Measurements from ENCODE around the gene MSANTD4. TPM values are rescaled to one million over a fixed set of nuclear protein-coding genes. Genes with fewer than 3 reads are reported as not detected.
"Not testable (repeated sequence)": the region's sequence is repeated elsewhere in the genome, so short reads cannot be mapped to it uniquely, and the experiment has no call there.

MSANTD4 gene
- total RNA-seq, 1 experiment from 2014 or later: 18.0 TPM

- POLR2A ChIA-PET (ENCODE audit: unreplicated experiment): no interaction called here
- BruUV-seq (replicated peaks): no TSS peak
These were observed 39.3 kb upstream of the MSANTD4 start for GRCh38 chr11:106061249-106061784.

GRCh38 chr11:106059617-106060016 lies 37.6 kb upstream of the MSANTD4 start:
- BruUV-seq (replicated peaks): no TSS peak
- no peaks in the 10 kb centered on the region for H3K4me1 ChIP-seq (ENCODE audit: insufficient read depth, low read length)
- no peak overlapping the region for H3K4me2 ChIP-seq (ENCODE audit: low read length)
- no peaks in the 10 kb centered on the region for H3K9me2 ChIP-seq (replicated peaks; ENCODE audit: low read length)
- ChIA-PET POLR2A (ENCODE audit: unreplicated experiment) (no interaction called here), CTCF (no interaction called here)
- H3K79me2 ChIP-seq (ENCODE audit: low read length): no peaks in the 10 kb centered on the region
- no peaks in the 10 kb centered on the region for H3K9me3 ChIP-seq (ENCODE audit: low read length)
- H3K36me3 ChIP-seq (ENCODE audit: low read depth, low read length): no peaks in the 10 kb centered on the region
- no peak overlapping the region for H2AFZ ChIP-seq (ENCODE audit: low read length)
- H4K20me1 ChIP-seq (ENCODE audit: low read length): no peaks in the 10 kb centered on the region
- H3K4me3 ChIP-seq (ENCODE audit: low read length): no peak overlapping the region
- intact Hi-C loops (cut with micrococcal nuclease): no loop called here
- no peak overlapping the region for H3K9ac ChIP-seq (ENCODE audit: low read length)
- H3K27me3 ChIP-seq (ENCODE audit: low read length): no peaks in the 10 kb centered on the region
- H3F3A ChIP-seq (ENCODE audit: low read length, unreplicated experiment): no peaks in the 10 kb centered on the region
- DNase-seq (no peak), ATAC-seq (no peak)
- H3K27ac ChIP-seq (ENCODE audit: low read length): no peak overlapping the region
- TF ChIP-seq, protein P1, sequence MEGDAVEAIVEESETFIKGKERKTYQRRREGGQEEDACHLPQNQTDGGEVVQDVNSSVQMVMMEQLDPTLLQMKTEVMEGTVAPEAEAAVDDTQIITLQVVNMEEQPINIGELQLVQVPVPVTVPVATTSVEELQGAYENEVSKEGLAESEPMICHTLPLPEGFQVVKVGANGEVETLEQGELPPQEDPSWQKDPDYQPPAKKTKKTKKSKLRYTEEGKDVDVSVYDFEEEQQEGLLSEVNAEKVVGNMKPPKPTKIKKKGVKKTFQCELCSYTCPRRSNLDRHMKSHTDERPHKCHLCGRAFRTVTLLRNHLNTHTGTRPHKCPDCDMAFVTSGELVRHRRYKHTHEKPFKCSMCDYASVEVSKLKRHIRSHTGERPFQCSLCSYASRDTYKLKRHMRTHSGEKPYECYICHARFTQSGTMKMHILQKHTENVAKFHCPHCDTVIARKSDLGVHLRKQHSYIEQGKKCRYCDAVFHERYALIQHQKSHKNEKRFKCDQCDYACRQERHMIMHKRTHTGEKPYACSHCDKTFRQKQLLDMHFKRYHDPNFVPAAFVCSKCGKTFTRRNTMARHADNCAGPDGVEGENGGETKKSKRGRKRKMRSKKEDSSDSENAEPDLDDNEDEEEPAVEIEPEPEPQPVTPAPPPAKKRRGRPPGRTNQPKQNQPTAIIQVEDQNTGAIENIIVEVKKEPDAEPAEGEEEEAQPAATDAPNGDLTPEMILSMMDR (conservative IDR thresholded peaks at IDR 0.05; ENCODE audit: low read depth, low read length): no peak
- no peak for TF ChIP-seq EZH2 (IDR thresholded peaks at IDR 0.05; ENCODE audit: low read length, unreplicated experiment)
- TF ChIP-seq EZH2phosphoT487 (IDR thresholded peaks at IDR 0.05; ENCODE audit: borderline replicate concordance, low read length): no peak

More at GRCh38 chr11:106061249-106061784, 39.3 kb upstream of the MSANTD4 start:
- Histone ChIP-seq H3K9ac (ENCODE audit: low read length) (no peak overlapping the region), H3K27me3 (ENCODE audit: low read length) (no peaks in the 10 kb centered on the region), H4K20me1 (ENCODE audit: low read length) (no peaks in the 10 kb centered on the region), H2AFZ (ENCODE audit: low read length) (no peak overlapping the region), H3K9me3 (ENCODE audit: low read length) (no peaks in the 10 kb centered on the region), H3K27ac (ENCODE audit: low read length) (no peak overlapping the region), H3K4me1 (ENCODE audit: insufficient read depth, low read length) (no peaks in the 10 kb centered on the region), H3K4me2 (ENCODE audit: low read length) (no peak overlapping the region), H3K4me3 (ENCODE audit: low read length) (no peak overlapping the region), H3K9me2 (replicated peaks; ENCODE audit: low read length) (no peaks in the 10 kb centered on the region), H3K79me2 (ENCODE audit: low read length) (no peaks in the 10 kb centered on the region), H3K36me3 (ENCODE audit: low read depth, low read length) (no peaks in the 10 kb centered on the region), H3F3A (ENCODE audit: low read length, unreplicated experiment) (no peaks in the 10 kb centered on the region)
- intact Hi-C loops (cut with micrococcal nuclease): no loop called here
- DNase-seq: no peak
- no peak for ATAC-seq
- TF ChIP-seq EZH2phosphoT487 (IDR thresholded peaks at IDR 0.05; ENCODE audit: borderline replicate concordance, low read length) (no peak), EZH2 (IDR thresholded peaks at IDR 0.05; ENCODE audit: low read length, unreplicated experiment) (no peak)
- TF ChIP-seq, protein P1 (conservative IDR thresholded peaks at IDR 0.05; ENCODE audit: low read depth, low read length): no peak
- CTCF ChIA-PET: no interaction called here

- POLR2A ChIA-PET (ENCODE audit: unreplicated experiment); H3K4me2 ChIP-seq (ENCODE audit: low read length); H3K4me3 ChIP-seq (ENCODE audit: low read length); H3K79me2 ChIP-seq (ENCODE audit: low read length); H2AFZ ChIP-seq (ENCODE audit: low read length); H3K9ac ChIP-seq (ENCODE audit: low read length); intact Hi-C loops (cut with micrococcal nuclease); CTCF ChIA-PET; H3K9me2 ChIP-seq (replicated peaks; ENCODE audit: low read length); H3K9me3 ChIP-seq (ENCODE audit: low read length); H3F3A ChIP-seq (ENCODE audit: low read length, unreplicated experiment); H3K27ac ChIP-seq (ENCODE audit: low read length); ATAC-seq; H3K4me1 ChIP-seq (ENCODE audit: insufficient read depth, low read length); H3K36me3 ChIP-seq (ENCODE audit: low read depth, low read length); DNase-seq; H4K20me1 ChIP-seq (ENCODE audit: low read length); BruUV-seq (replicated peaks); H3K27me3 ChIP-seq (ENCODE audit: low read length): not testable (repeated sequence)
These were observed 36.3 kb upstream of the MSANTD4 start for GRCh38 chr11:106058377-106058776.
